Measurements from ENCODE around the gene PI16.

- TF ChIP-seq CTCF (optimal IDR thresholded peaks at IDR 0.05 in 1 of 3, IDR thresholded peaks at IDR 0.05 in 1 of 3, conservative IDR thresholded peaks at IDR 0.05 in 1 of 3; ENCODE audit: extremely low read depth in 1 of 3, insufficient read depth in 2 of 3, low read length in 3 of 3) = no peak
- no peak for TF ChIP-seq EZH2 (IDR thresholded peaks at IDR 0.05; ENCODE audit: low read length)
These were observed 5.2 kb downstream of the PI16 start for GRCh38 chr6:36959555-36960250.

Data from keratinocyte (primary cell).